Activated CD4-positive, alpha-beta T cell treated with anti-CD3 and anti-CD28 coated beads for 36 hours (primary cell): Measurements from ENCODE around the gene DNAL4. TPM values are rescaled to one million over a fixed set of nuclear protein-coding genes. Genes with fewer than 3 reads are reported as not detected.

Experiments
- ATAC-seq: fragments of 200-7000 bp; cut with Tn5 transposase; one replicate; pipeline ENCODE4 v1.10.0; 2021; ENCODE audit warnings: mild to moderate bottlenecking, moderate library complexity
- CTCF ChIA-PET: fragments of 350-600 bp; sonication (Branson Sonifier 250); formaldehyde crosslinking; loops from one replicate; lab custom pipeline; 2021; ENCODE audit warnings: antibody characterized with exemption; lab: Charles Lee
- POLR2A ChIA-PET: fragments of 350-600 bp; sonication (Branson Sonifier 250); formaldehyde crosslinking; loops from one replicate; lab custom pipeline; 2021; ENCODE audit warnings: antibody characterized with exemption, inconsistent platforms; lab: Charles Lee
- DNase-seq: peaks from one replicate; pipeline ENCODE4 v3.0.0-alpha.2; 2020
- H3K27ac Mint-ChIP-seq: one replicate; pipeline ENCODE4 v1.8.0; 2021; ENCODE audit warnings: mixed read lengths
- H3K27me3 Mint-ChIP-seq: one replicate; pipeline ENCODE4 v1.8.0; 2021; ENCODE audit warnings: mixed read lengths
- H3K36me3 Mint-ChIP-seq: one replicate; pipeline ENCODE4 v1.8.0; 2021; ENCODE audit warnings: low read depth, mixed read lengths
- H3K4me1 Mint-ChIP-seq: one replicate; pipeline ENCODE4 v1.8.0; 2021; ENCODE audit warnings: mixed read lengths
- H3K4me3 Mint-ChIP-seq: one replicate; pipeline ENCODE4 v1.8.0; 2021; ENCODE audit warnings: mild to moderate bottlenecking, moderate library complexity, mixed read lengths
- H3K9me3 Mint-ChIP-seq: one replicate; pipeline ENCODE4 v1.8.0; 2021; ENCODE audit warnings: low read depth, mixed read lengths
- intact Hi-C, 2 experiments: fragments of 100-400 bp; cut with DNase I in 1 of 2; cut with micrococcal nuclease in 1 of 2; formaldehyde crosslinking; loops; one replicate each; pipeline versions ENCODE4 v1.14.2 to v1.15.1; 2022 to 2024; cut with DNase I, micrococcal nuclease
- total RNA-seq, 2 experiments: library from RNA; stranded (reverse); gene quantifications; one replicate each; pipeline ENCODE4 v1.2.3, GENCODE V29; 2021

The DNAL4 gene
- total RNA-seq, 2 experiments from 2014 or later = 7.4 to 8.0 TPM

- no peaks in the 10 kb centered on the region for H3K27me3 Mint-ChIP-seq
- intact Hi-C loops = no loop called here
- peaks cover 4% of the 10 kb centered on the region for H3K4me1 Mint-ChIP-seq
- ChIA-PET POLR2A (no interaction called here), CTCF (interaction anchor here (0.6 to 4.6 kb wide), 4 partner anchors 97 to 235 kb away, joined by 3 to 17 read pairs (median 4); no protein-coding TSS in a partner anchor)
- no peak for ATAC-seq
- no peak overlapping the region for H3K27ac Mint-ChIP-seq
- no peaks in the 10 kb centered on the region for H3K9me3 Mint-ChIP-seq
- no peak overlapping the region for H3K4me3 Mint-ChIP-seq
- H3K36me3 Mint-ChIP-seq = no peaks in the 10 kb centered on the region
- DNase-seq = no peak
Measured at GRCh38 chr22:38770257-38770949, 23.5 kb downstream of the DNAL4 start.

GRCh38 chr22:38768036-38768435, 25.9 kb downstream of the DNAL4 start:
- POLR2A ChIA-PET = no interaction called here
- H3K9me3 Mint-ChIP-seq = no peaks in the 10 kb centered on the region
- DNase-seq (no peak), ATAC-seq (no peak)
- peaks cover 4% of the 10 kb centered on the region for H3K4me1 Mint-ChIP-seq
- no peak overlapping the region for H3K27ac Mint-ChIP-seq
- intact Hi-C loops = loop anchor here in 1 of 2 experiments (1.0 kb wide), 1 partner anchor 235 kb away; no protein-coding TSS in a partner anchor
- CTCF ChIA-PET = interaction anchor here (0.6 to 4.6 kb wide), 10 partner anchors 9 to 463 kb away, joined by 3 to 22 read pairs (median 6); no protein-coding TSS in a partner anchor
- no peaks in the 10 kb centered on the region for H3K36me3 Mint-ChIP-seq
- no peaks in the 10 kb centered on the region for H3K27me3 Mint-ChIP-seq
- no peak overlapping the region for H3K4me3 Mint-ChIP-seq

GRCh38 chr22:38767313-38767712, 26.6 kb downstream of the DNAL4 start:
- H3K27ac Mint-ChIP-seq = no peak overlapping the region
- intact Hi-C loops = no loop called here
- H3K36me3 Mint-ChIP-seq = no peaks in the 10 kb centered on the region
- DNase-seq (no peak), ATAC-seq (no peak)
- H3K4me3 Mint-ChIP-seq = no peak overlapping the region
- no peaks in the 10 kb centered on the region for H3K27me3 Mint-ChIP-seq
- peaks cover 4% of the 10 kb centered on the region for H3K4me1 Mint-ChIP-seq
- no peaks in the 10 kb centered on the region for H3K9me3 Mint-ChIP-seq
- ChIA-PET CTCF (interaction anchor here (0.6 to 3.3 kb wide), 12 partner anchors 8 to 469 kb away, joined by 3 to 12 read pairs (median 3); partner anchors contain the start of gene TOMM22), POLR2A (no interaction called here)

- intact Hi-C loops = no loop called here
- Mint-ChIP-seq H3K9me3 (no peaks in the 10 kb centered on the region), H3K27ac (no peak overlapping the region), H3K4me3 (no peak overlapping the region), H3K4me1 (peaks cover 4% of the 10 kb centered on the region), H3K36me3 (no peaks in the 10 kb centered on the region), H3K27me3 (no peaks in the 10 kb centered on the region)
- ChIA-PET CTCF (interaction anchor here (0.6 to 3.3 kb wide), 12 partner anchors 14 to 237 kb away, joined by 3 to 12 read pairs (median 3); partner anchors contain the start of gene TOMM22), POLR2A (no interaction called here)
- DNase-seq = peak; percentile 60
- ATAC-seq = peak; percentile 38
Measured at GRCh38 chr22:38766076-38766777, 27.7 kb downstream of the DNAL4 start.

GRCh38 chr22:38762551-38762983, 31.4 kb downstream of the DNAL4 start:
- no peak for DNase-seq
- no peak for ATAC-seq
- ChIA-PET POLR2A (no interaction called here), CTCF (interaction anchor here (0.6 to 0.7 kb wide), 2 partner anchors 37 to 913 kb away, joined by 3 read pairs; partner anchors contain the start of gene EIF3L)
- intact Hi-C loops = no loop called here
- H3K27ac Mint-ChIP-seq = no peak overlapping the region
- H3K4me1 Mint-ChIP-seq = peaks cover 19% of the 10 kb centered on the region
- H3K9me3 Mint-ChIP-seq = no peaks in the 10 kb centered on the region
- H3K36me3 Mint-ChIP-seq = no peaks in the 10 kb centered on the region
- H3K27me3 Mint-ChIP-seq = no peaks in the 10 kb centered on the region
- no peak overlapping the region for H3K4me3 Mint-ChIP-seq

GRCh38 chr22:38761202-38762162, 32.5 kb downstream of the DNAL4 start:
- Mint-ChIP-seq H3K9me3 (no peaks in the 10 kb centered on the region), H3K4me1 (peaks cover 30% of the 10 kb centered on the region), H3K27me3 (no peaks in the 10 kb centered on the region), H3K4me3 (no peak overlapping the region), H3K27ac (no peak overlapping the region), H3K36me3 (peaks cover 2% of the 10 kb centered on the region)
- intact Hi-C loops = no loop called here
- ATAC-seq (no peak), DNase-seq (no peak)
- POLR2A ChIA-PET = interaction anchor here (0.5 kb wide), 1 partner anchor 83 kb away, joined by 3 read pairs; no protein-coding TSS in a partner anchor
- CTCF ChIA-PET = no interaction called here

- no peak overlapping the region for H3K4me3 Mint-ChIP-seq
- intact Hi-C loops = no loop called here
- CTCF ChIA-PET = interaction anchor here (0.7 to 3.0 kb wide), 2 partner anchors 8 to 110 kb away, joined by 3 to 22 read pairs; no protein-coding TSS in a partner anchor
- no peaks in the 10 kb centered on the region for H3K27me3 Mint-ChIP-seq
- H3K4me1 Mint-ChIP-seq = peaks cover 29% of the 10 kb centered on the region
- DNase-seq = no peak
- POLR2A ChIA-PET = no interaction called here
- no peak overlapping the region for H3K27ac Mint-ChIP-seq
- no peak for ATAC-seq
- H3K9me3 Mint-ChIP-seq = no peaks in the 10 kb centered on the region
- H3K36me3 Mint-ChIP-seq = peaks cover 2% of the 10 kb centered on the region
Measured at GRCh38 chr22:38760477-38761201, 33.3 kb downstream of the DNAL4 start.

- no peak for ATAC-seq
- CTCF ChIA-PET = interaction anchor here (0.6 to 3.0 kb wide), 7 partner anchors 8 to 355 kb away, joined by 3 to 22 read pairs (median 4); no protein-coding TSS in a partner anchor
- POLR2A ChIA-PET = no interaction called here
- Mint-ChIP-seq H3K27me3 (no peaks in the 10 kb centered on the region), H3K4me3 (no peak overlapping the region), H3K27ac (no peak overlapping the region), H3K36me3 (peaks cover 5% of the 10 kb centered on the region), H3K9me3 (no peaks in the 10 kb centered on the region), H3K4me1 (peaks cover 31% of the 10 kb centered on the region)
- intact Hi-C loops = loop anchor here (5.0 to 10.0 kb wide), 8 partner anchors 33 to 1084 kb away; partner anchors contain the start of genes APOBEC3C (in 1 of the 2), CBX7 (in 1 of the 2), DNAL4 (in 1 of the 2) and LGALS1 (in 1 of the 2)
- no peak for DNase-seq
Measured at GRCh38 chr22:38759005-38759404, 34.9 kb downstream of the DNAL4 start.

GRCh38 chr22:38758276-38758945, 35.5 kb downstream of the DNAL4 start:
- H3K4me3 Mint-ChIP-seq = peak overlapping the region; percentile 35
- H3K27ac Mint-ChIP-seq = peak overlapping the region; percentile 55

More at GRCh38 chr22:38758276-38758945, 35.5 kb downstream of the DNAL4 start:
- H3K27me3 Mint-ChIP-seq = no peaks in the 10 kb centered on the region
- no peaks in the 10 kb centered on the region for H3K9me3 Mint-ChIP-seq
- H3K36me3 Mint-ChIP-seq = peaks cover 11% of the 10 kb centered on the region
- POLR2A ChIA-PET = no interaction called here
- CTCF ChIA-PET = interaction anchor here (0.6 to 3.0 kb wide), 6 partner anchors 9 to 223 kb away, joined by 3 to 22 read pairs (median 4); no protein-coding TSS in a partner anchor
- peak; percentile 49 for ATAC-seq
- peak; percentile 91 for DNase-seq
- peaks cover 37% of the 10 kb centered on the region for H3K4me1 Mint-ChIP-seq
- intact Hi-C loops = loop anchor here (5.0 to 10.0 kb wide), 8 partner anchors 34 to 1084 kb away; partner anchors contain the start of genes APOBEC3C (in 1 of the 2), CBX7 (in 1 of the 2), DNAL4 (in 1 of the 2) and LGALS1 (in 1 of the 2)
